WTC11 (cell line): ENCODE measurements around the gene PGGT1B. TPM values are rescaled to one million over a fixed set of nuclear protein-coding genes. Genes with fewer than 3 reads are reported as not detected.
"Not testable (repeated sequence)": the region's sequence is repeated elsewhere in the genome, so short reads cannot be mapped to it uniquely, and the experiment has no call there.

ENCODE experiments used
- ATAC-seq: fragments of 200-7000 bp; cut with Tn5 transposase; 2 replicates; pipeline ENCODE4 v1.10.0; 2021; ENCODE audit warnings: mild to moderate bottlenecking, moderate library complexity
- CTCF ChIA-PET: fragments of 300-600 bp; sonication (Branson Sonifier 250); formaldehyde crosslinking; loops from one replicate; lab custom pipeline; 2021; ENCODE audit warnings: antibody characterized with exemption; lab: Charles Lee
- POLR2A ChIA-PET: fragments of 350-600 bp; sonication (Branson Sonifier 250); formaldehyde crosslinking; loops from one replicate; lab custom pipeline; 2021; ENCODE audit warnings: antibody characterized with exemption; lab: Charles Lee
- DNase-seq: peaks from one replicate; pipeline ENCODE4 v3.0.0; 2021; ENCODE audit warnings: low spot score
- H3K27ac Mint-ChIP-seq: 2 replicates; pipeline ENCODE4 v1.8.0; 2021; ENCODE audit warnings: mixed read lengths
- H3K27me3 Mint-ChIP-seq: 2 replicates; pipeline ENCODE4 v1.8.0; 2021; ENCODE audit warnings: low read depth, mild to moderate bottlenecking, moderate library complexity, mixed read lengths
- H3K36me3 Mint-ChIP-seq: 2 replicates; pipeline ENCODE4 v1.8.0; 2021; ENCODE audit warnings: mixed read lengths
- H3K4me1 Mint-ChIP-seq: 2 replicates; pipeline ENCODE4 v1.8.0; 2022; ENCODE audit warnings: mixed read lengths
- H3K4me3 Mint-ChIP-seq: 2 replicates; pipeline ENCODE4 v1.8.0; 2021; ENCODE audit warnings: mild to moderate bottlenecking, moderate library complexity, mixed read lengths
- H3K9me3 Mint-ChIP-seq: 2 replicates; pipeline ENCODE4 v1.8.0; 2021; ENCODE audit warnings: mixed read lengths
- ATF1 ChIP-seq: sonication (generic); formaldehyde crosslinking; IDR thresholded peaks from 2 replicates; pipeline ENCODE4 v1.8.1; 2023; ENCODE audit warnings: mild to moderate bottlenecking, moderate library complexity, missing genetic modification reagents
- CTCF ChIP-seq: fragments of 200-600 bp; IDR thresholded peaks from 2 replicates; pipeline ENCODE4 v1.8.0; 2022; ENCODE audit warnings: antibody characterized with exemption
- E2F1 ChIP-seq: sonication (generic); formaldehyde crosslinking; IDR thresholded peaks from 2 replicates; pipeline ENCODE4 v1.8.0; 2022; ENCODE audit warnings: mild to moderate bottlenecking, missing genetic modification reagents
- FOXJ3 ChIP-seq: sonication (generic); formaldehyde crosslinking; IDR thresholded peaks from 2 replicates; pipeline ENCODE4 v1.9.0; 2021; ENCODE audit warnings: missing genetic modification reagents, mild to moderate bottlenecking, borderline replicate concordance
- NFATC4 ChIP-seq: fragments of 250-450 bp; sonication (Bioruptor Pico); IDR thresholded peaks from 2 replicates; pipeline ENCODE4 v1.9.0; 2021; ENCODE audit warnings: mild to moderate bottlenecking
- NR2C2 ChIP-seq: sonication (generic); formaldehyde crosslinking; IDR thresholded peaks from 2 replicates; pipeline ENCODE4 v1.8.0; 2022; ENCODE audit warnings: mild to moderate bottlenecking, missing genetic modification reagents
- PREB ChIP-seq: sonication (generic); formaldehyde crosslinking; IDR thresholded peaks from 2 replicates; pipeline ENCODE4 v1.8.1; 2022; ENCODE audit warnings: mild to moderate bottlenecking, missing genetic modification reagents, moderate library complexity, borderline replicate concordance
- SMAD4 ChIP-seq: sonication (generic); formaldehyde crosslinking; IDR thresholded peaks from 2 replicates; pipeline ENCODE4 v1.8.0; 2022; ENCODE audit warnings: mild to moderate bottlenecking, missing genetic modification reagents
- ZBTB21 ChIP-seq: sonication (generic); formaldehyde crosslinking; IDR thresholded peaks from 2 replicates; pipeline ENCODE4 v1.8.1; 2023; ENCODE audit warnings: mild to moderate bottlenecking, missing genetic modification reagents, borderline replicate concordance
- ZNF263 ChIP-seq: sonication (generic); formaldehyde crosslinking; IDR thresholded peaks from 2 replicates; pipeline ENCODE4 v1.8.1; 2022; ENCODE audit warnings: low read depth, mild to moderate bottlenecking, moderate library complexity, missing genetic modification reagents
- total RNA-seq: library from RNA; stranded (reverse); gene quantifications from 3 replicates; pipeline ENCODE4 v1.2.3, GENCODE V29; 2021
- TF ChIP-seq, protein P1 (sequence below): sonication (generic); formaldehyde crosslinking; IDR thresholded peaks from 2 replicates; pipeline ENCODE4 v1.8.0; 2022; ENCODE audit warnings: mild to moderate bottlenecking, missing genetic modification reagents

PGGT1B gene
- total RNA-seq, 1 experiment from 2014 or later = 43.0 TPM

GRCh38 chr5:115263078-115263380, 352 bp upstream of the PGGT1B start:
- no peak for DNase-seq
- POLR2A ChIA-PET = interaction anchor here (1.2 kb wide), 1 partner anchor 33 kb away, joined by 4 read pairs; no protein-coding TSS in a partner anchor
- Mint-ChIP-seq H3K4me3 (peak overlapping the region; percentile 85), H3K4me1 (peaks cover 23% of the 10 kb centered on the region), H3K36me3 (peaks cover 5% of the 10 kb centered on the region), H3K27ac (peak overlapping the region; percentile 92), H3K9me3 (no peaks in the 10 kb centered on the region), H3K27me3 (no peaks in the 10 kb centered on the region)
- ATAC-seq = no peak
- TF ChIP-seq ZNF263 (0 out of 2 replicates have a peak, but pooled peaks have one; percentile 12), SMAD4 (CRISPR knock-in tag) (no peak), ZBTB21 (CRISPR knock-in tag) (0 out of 2 replicates have a peak, but pooled peaks have one; percentile 4)
- CTCF ChIA-PET = interaction anchor here (0.8 to 1.8 kb wide), 5 partner anchors 18 to 311 kb away, joined by 3 to 5 read pairs (median 4); no protein-coding TSS in a partner anchor

GRCh38 chr5:115262011-115262320, 711 bp downstream of the PGGT1B start:
- no peaks in the 10 kb centered on the region for H3K9me3 Mint-ChIP-seq
- H3K27me3 Mint-ChIP-seq = no peaks in the 10 kb centered on the region
- peak; percentile 21; the same call in 1 of the 2 replicates for ATAC-seq
- ChIA-PET POLR2A (interaction anchor here (0.6 to 1.1 kb wide), 2 partner anchors 31 to 34 kb away, joined by 3 read pairs; no protein-coding TSS in a partner anchor), CTCF (interaction anchor here (0.5 to 1.7 kb wide), 3 partner anchors 19 to 313 kb away, joined by 3 to 4 read pairs (median 4); no protein-coding TSS in a partner anchor)
- H3K27ac Mint-ChIP-seq = peak overlapping the region; percentile 90
- DNase-seq = no peak
- H3K4me3 Mint-ChIP-seq = peak overlapping the region; percentile 85
- TF ChIP-seq, protein P1, sequence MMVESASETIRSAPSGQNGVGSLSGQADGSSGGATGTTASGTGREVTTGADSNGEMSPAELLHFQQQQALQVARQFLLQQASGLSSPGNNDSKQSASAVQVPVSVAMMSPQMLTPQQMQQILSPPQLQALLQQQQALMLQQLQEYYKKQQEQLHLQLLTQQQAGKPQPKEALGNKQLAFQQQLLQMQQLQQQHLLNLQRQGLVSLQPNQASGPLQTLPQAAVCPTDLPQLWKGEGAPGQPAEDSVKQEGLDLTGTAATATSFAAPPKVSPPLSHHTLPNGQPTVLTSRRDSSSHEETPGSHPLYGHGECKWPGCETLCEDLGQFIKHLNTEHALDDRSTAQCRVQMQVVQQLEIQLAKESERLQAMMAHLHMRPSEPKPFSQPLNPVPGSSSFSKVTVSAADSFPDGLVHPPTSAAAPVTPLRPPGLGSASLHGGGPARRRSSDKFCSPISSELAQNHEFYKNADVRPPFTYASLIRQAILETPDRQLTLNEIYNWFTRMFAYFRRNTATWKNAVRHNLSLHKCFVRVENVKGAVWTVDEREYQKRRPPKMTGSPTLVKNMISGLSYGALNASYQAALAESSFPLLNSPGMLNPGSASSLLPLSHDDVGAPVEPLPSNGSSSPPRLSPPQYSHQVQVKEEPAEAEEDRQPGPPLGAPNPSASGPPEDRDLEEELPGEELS = 0 out of 2 replicates have a peak, but pooled peaks have one; percentile 3
- no peak for TF ChIP-seq ATF1 (CRISPR knock-in tag)
- H3K4me1 Mint-ChIP-seq = peaks cover 23% of the 10 kb centered on the region
- H3K36me3 Mint-ChIP-seq = peaks cover 5% of the 10 kb centered on the region

GRCh38 chr5:115260248-115260647, 2.4 kb downstream of the PGGT1B start:
- Mint-ChIP-seq H3K4me3 (no peak overlapping the region), H3K27ac (no peak overlapping the region), H3K36me3 (no peaks in the 10 kb centered on the region), H3K27me3 (no peaks in the 10 kb centered on the region), H3K4me1 (peaks cover 35% of the 10 kb centered on the region), H3K9me3 (no peaks in the 10 kb centered on the region)
- ChIA-PET CTCF (no interaction called here), POLR2A (no interaction called here)
- TF ChIP-seq NR2C2 (no peak), NFATC4 (CRISPR knock-in tag) (no peak)
- ATAC-seq (no peak), DNase-seq (no peak)

DNA sequence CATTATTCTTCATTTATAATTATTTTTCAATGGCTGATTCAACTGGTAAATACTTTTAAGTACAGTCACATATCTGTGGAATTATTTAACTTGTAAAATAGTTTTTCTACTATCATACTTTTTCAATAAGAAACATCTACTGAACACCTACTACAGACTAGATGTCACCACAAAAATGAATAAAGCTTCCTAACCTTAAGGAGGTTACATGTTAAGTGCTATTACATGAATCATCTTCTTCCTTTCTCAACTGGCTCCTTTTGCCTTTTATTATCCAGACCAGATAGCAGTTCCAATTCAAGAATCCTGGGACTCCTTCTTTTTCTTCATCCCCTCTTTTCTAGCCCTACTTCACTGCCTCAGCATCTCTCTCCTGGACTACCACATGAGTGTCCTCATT, 4.7 kb downstream of the PGGT1B start:
- ChIA-PET CTCF (no interaction called here), POLR2A (no interaction called here)
- TF ChIP-seq E2F1 (CRISPR knock-in tag) (no peak), FOXJ3 (no peak)
- Mint-ChIP-seq H3K9me3 (no peaks in the 10 kb centered on the region), H3K4me1 (peaks cover 29% of the 10 kb centered on the region), H3K27ac (no peak overlapping the region), H3K27me3 (no peaks in the 10 kb centered on the region), H3K36me3 (no peaks in the 10 kb centered on the region), H3K4me3 (no peak overlapping the region)
- DNase-seq (no peak), ATAC-seq (no peak)

GRCh38 chr5:115249379-115249778, 13.3 kb downstream of the PGGT1B start:
- H3K9me3 Mint-ChIP-seq, CTCF ChIA-PET, POLR2A ChIA-PET, H3K36me3 Mint-ChIP-seq, H3K27me3 Mint-ChIP-seq, ATAC-seq, DNase-seq, H3K4me1 Mint-ChIP-seq, H3K4me3 Mint-ChIP-seq: not testable (repeated sequence)
- peak overlapping the region; percentile 1; the same call in 1 of the 2 replicates for H3K27ac Mint-ChIP-seq

- Mint-ChIP-seq H3K27me3 (no peaks in the 10 kb centered on the region), H3K9me3 (peaks cover 4% of the 10 kb centered on the region; the same call in 1 of the 2 replicates), H3K27ac (no peak overlapping the region), H3K36me3 (peaks cover 6% of the 10 kb centered on the region), H3K4me3 (no peak overlapping the region), H3K4me1 (no peaks in the 10 kb centered on the region)
- ATAC-seq = peak; percentile 83
- CTCF ChIA-PET = interaction anchor here (1.1 kb wide), 1 partner anchor 149 kb away, joined by 5 read pairs; no protein-coding TSS in a partner anchor
- peak; percentile 38; the same call in 1 of the 2 replicates for TF ChIP-seq CTCF
- no peak for TF ChIP-seq PREB
- POLR2A ChIA-PET = no interaction called here
- no peak for DNase-seq
Observed at GRCh38 chr5:115246361-115246991, 16.2 kb downstream of the PGGT1B start.
